ENCODE data around the gene FAM107A.

FAM107A gene

GRCh38 chr3:58591517-58592510 lies 14.6 kb upstream of the FAM107A start:
- DNase-seq = no peak

DNA sequence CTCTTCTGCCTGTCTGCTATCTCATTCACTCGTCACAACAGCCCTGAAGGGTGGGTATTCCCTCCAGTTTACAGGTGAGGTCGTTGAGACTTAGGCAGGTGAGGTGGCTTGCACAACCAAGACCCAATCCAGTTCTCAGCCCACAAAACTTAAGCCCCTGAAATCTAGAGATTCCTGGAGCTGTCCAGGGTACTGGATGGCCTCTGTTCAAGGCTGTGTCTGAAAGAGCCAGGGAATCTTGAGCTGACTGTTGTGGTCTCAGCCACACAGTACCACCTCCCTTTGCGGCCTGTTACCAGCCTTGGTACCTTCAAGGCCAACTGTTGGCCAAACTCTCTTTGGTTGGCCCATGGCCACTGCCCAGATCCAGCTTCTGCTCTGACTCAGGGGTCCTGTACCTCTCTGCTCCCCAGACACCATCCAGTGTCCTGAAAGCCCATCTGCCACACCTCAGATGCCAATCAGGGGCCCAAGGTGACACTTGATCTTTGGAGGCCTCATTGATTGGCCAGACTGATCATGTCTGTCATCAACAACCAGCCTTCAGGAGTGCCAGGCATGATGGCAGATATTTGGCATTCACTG lies 10.9 kb upstream of the FAM107A start:
- DNase-seq = no peak

GRCh38 chr3:58586776-58587192 lies 9.6 kb upstream of the FAM107A start:
- no peak for DNase-seq

- DNase-seq = no peak
Observed at GRCh38 chr3:58585994-58586393, 8.8 kb upstream of the FAM107A start.

DNA sequence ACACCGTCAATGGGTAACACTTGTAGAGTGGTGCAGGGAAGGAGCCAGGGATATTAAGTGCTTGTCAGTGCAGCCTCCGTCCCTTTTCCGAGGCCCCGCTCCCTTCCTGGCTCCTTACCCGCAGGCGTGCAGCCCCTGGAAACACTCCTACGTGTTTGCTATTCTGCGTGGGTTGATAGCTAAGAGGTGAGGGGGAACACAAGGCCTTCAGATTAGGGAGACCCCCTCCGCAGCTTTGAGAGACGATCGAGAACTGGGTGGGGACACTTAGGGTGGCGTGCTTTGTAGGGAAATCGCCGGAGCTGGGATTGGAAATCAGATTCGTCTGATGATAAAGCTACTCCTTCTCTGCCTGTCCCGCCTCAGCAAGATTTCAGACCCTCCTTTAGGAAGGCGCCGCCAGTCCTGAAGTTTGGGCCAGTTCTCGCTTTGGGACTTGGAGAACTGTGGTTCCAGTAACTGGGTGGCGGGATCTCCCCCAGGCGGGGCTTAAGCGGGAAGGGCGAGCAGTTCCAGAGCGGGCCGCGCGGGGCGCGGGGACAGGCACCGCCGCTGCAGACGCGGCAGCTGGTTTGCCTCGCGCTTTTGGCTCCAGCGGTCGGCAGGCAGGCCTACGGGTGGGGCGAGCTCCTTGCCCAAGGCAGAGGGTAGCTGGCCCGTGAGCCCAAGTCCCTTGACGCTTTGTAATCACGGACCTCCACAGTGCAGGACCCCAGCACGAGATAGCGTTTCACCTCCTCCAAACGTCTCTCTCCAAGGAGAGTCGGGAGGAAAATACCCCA lies 8.0 kb upstream of the FAM107A start:
- DNase-seq = peak; percentile 52

DNA sequence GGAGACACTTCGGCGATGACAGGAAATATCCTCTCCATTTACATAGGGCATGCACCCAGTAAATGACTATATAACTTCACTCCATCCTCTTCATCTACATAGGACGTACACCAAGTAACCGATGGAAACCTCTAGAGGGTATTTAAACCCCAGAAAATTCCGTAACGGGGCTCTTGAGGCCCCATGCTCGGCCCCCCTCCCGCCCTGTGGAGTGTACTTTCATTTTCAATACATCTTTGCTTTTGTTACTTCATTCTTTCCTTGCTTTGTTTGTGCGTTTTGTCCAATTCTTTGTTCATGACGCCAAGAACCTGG lies 7.5 kb upstream of the FAM107A start:
- no peak for DNase-seq

GRCh38 chr3:58581328-58582091 lies 4.3 kb upstream of the FAM107A start:
- DNase-seq = no peak

DNA sequence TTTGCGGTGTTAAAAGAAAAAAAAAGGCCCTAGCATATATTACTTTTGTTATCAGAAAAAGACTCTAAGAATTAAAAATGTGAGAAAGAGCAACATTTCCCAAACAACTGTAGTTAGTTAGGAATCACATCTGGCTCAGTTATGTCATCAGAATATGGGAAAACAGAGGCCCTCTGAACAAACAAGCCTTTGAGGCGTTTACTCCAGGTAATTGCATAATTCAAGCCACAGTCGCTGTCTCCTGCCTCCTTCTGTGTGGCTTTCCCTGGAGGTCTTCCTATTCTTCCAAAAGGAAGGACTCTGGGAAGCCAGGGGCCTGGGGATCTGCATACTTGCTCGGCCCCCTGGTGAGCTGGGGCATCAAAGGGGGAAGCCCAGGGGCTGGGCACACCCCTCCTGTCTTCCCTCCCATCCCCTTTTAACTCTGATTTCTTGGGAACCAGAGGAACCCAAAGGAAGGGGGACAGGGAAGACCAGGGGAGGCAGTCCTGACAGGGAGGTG lies 3.7 kb upstream of the FAM107A start:
- DNase-seq = no peak

DNA sequence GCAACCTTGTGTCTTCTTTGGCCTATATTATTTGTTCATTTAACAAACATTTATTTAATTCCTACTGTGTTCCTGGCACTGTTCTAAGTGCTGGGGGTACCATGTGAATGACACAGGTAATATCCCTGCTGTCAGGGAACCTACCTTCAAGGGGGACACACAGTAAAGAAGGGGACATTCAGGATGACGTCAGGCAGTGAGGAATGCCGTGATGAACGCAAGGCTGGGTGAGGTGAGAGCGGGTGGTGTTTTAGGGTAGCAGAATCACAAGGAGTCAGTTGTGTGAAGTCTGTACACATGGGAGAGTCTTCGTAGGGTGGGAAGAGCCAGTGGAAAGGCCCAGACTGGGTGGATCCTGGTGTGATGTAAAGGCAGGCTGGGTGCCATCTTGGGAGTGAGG lies 1.7 kb upstream of the FAM107A start:
- no peak for DNase-seq

- DNase-seq = no peak
Observed at GRCh38 chr3:58576716-58577115, 475 bp downstream of the FAM107A start.

DNA sequence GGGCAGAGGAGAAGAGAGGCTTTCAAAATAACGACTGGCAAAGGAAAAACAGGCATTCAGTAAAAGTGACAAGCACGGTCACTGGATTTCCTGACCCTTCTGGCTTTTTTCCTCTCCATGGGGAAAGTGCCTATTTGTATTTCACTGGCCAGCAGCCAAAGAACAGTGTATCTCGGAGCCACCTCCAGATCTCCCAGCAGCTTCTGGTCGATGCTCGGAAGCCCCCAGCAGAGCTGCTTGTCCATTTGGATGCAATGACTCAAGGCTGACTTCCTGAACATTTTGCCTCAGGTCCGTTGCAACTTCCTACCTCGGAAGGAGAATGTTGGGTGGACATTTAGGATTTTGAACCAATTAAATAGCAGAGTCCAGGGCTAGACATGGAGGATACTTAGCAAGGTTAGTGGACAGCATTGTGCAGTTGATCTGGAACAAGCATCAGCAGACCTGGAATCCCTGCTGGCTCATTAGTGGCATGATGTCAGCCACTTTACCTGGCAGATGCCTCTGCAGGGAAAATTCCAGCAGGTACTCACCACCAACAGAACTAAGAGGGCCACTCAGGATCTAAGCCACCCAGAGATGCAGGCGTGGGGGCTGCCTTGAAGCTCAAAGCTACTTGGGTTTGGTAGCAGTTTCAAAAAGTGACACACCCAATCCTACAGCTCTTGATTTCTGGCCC lies 1.1 kb downstream of the FAM107A start:
- no peak for DNase-seq

DNA sequence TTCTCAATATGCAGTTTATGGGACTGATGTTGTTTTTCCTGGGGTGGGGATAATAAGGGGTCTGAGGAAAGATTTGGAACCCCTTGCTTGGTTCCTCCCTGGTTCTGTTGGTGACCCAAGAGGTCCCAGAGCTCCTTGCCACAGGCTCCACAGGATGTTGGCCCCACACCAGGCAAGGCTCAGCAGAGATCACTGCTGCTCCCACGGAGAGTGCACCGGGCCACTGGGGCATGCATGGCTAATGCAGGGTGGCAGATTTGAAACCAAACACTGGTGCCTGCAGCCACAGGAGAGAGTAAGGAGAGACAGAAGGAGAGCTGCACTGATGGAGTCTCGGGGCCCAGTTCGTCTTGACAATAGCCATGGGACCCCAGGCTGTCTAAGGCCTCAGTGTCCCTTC lies 2.5 kb downstream of the FAM107A start:
- DNase-seq = no peak

GRCh38 chr3:58574106-58574505 lies 3.1 kb downstream of the FAM107A start:
- no peak for DNase-seq

- no peak for DNase-seq
Observed at GRCh38 chr3:58573640-58574039, 3.6 kb downstream of the FAM107A start.

GRCh38 chr3:58572634-58573230 lies 4.5 kb downstream of the FAM107A start:
- no peak for DNase-seq

DNA sequence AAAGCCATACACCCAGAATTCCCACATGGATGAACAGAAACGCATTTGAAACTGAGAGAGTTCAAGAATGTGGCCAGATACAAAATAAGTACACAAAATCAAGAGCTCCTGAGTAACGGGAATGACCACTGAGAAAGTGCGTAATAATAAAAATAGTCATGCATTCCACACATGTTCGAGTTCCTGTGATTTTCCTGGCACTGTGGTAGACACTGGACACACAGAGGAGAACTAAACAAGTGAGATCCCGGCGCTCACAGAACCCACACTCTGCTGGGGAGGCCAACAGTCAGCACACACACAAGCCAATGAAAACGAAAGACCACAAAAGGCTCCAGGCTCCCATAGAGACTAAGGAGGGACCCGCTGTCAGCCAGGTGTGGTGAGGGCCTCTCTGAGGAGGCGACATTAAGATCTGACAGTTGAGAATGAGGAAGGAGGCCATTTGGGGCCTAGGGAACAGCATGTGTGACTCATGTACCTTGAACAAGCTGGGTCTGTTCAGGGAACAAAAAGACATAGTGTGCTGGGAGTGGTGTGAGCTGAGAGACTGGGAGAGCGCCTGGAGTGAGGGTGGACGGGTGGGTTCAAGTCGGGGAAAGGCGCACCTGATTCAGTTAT lies 5.1 kb downstream of the FAM107A start:
- no peak for DNase-seq

- DNase-seq = no peak
Observed at GRCh38 chr3:58570851-58571250, 6.3 kb downstream of the FAM107A start.

DNA sequence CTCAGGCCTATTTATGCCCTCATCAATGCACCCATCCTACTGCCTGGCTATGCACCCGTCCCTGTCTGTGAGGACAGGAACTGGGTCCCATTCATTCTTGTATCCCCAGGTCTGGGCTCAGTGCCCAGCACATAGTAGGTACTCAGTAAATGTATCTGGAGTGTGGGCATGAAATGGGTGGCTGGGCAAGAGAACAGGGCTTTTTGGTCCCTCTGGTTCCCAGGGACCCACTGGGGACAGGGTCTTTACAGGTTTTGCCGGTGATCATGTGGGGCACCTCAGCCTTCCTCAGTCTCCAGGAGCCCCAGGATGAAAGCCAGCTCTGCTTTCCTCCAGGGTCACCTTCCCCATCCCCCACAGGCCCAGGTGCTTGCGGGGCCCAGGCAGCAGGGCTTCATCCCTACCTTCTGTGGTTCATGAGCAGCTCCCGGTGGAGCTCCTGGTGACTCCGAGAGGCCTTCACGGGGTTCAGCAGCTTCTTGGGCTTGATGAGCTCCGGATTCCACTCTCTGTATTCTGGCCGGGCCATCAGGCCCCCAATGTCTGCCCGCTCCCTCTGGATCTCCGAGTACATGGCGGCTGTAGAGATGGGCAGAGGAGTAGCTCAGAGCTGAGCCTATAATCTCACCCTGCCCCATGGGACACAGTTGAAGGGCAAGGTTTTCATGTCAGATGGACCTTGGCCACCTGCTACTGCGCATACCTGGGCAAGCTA lies 7.7 kb downstream of the FAM107A start:
- DNase-seq = no peak

- DNase-seq = no peak
Observed at GRCh38 chr3:58568572-58569286, 8.5 kb downstream of the FAM107A start.

DNA sequence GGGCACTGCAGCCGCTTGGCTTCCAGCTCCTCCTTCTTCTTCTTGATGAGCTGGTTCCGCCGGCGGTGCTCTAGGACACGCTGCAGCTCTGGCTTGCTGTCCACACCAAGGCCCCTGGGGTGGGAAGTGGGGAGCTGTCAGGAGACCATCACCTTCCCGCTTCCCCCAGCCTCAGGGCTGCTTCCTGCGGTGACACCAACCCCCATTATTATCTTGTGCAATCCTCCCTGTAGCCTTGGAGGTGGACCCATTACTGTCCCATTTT lies 10.0 kb downstream of the FAM107A start:
- no peak for DNase-seq

All from amniotic stem cell (primary cell).